ENCODE data around the gene KIF5A. TPM values are rescaled to one million over a fixed set of nuclear protein-coding genes. Genes with fewer than 3 reads are reported as not detected.
"Not testable (repeated sequence)": the region's sequence is repeated elsewhere in the genome, so short reads cannot be mapped to it uniquely, and the experiment has no call there.

The KIF5A gene
- polyA plus RNA-seq, 1 of the 3 experiments (the other 2 are of a cell fraction) = 6.2 TPM

GRCh38 chr12:57517187-57517586 lies 32.7 kb upstream of the KIF5A start:
- Histone ChIP-seq H3K9ac (no peak overlapping the region), H3F3A (replicated peaks; ENCODE audit: insufficient read depth) (peaks cover 62% of the 10 kb centered on the region), H3K4me1 (ENCODE audit: control insufficient read depth in 1 of 2, insufficient read depth in 2 of 2, low read depth in 1 of 2, low read length in 1 of 2) (peaks cover 26 to 35% of the 10 kb centered on the region in 2 experiments), H3K36me3 (replicated peaks in 1 of 2; ENCODE audit: control insufficient read depth in 1 of 2, insufficient read depth in 2 of 2, low read length in 1 of 2) (peaks cover 52 to 53% of the 10 kb centered on the region in 2 experiments), H3K27me3 (ENCODE audit: insufficient read depth) (no peaks in the 10 kb centered on the region), H3K9me3 (no peaks in the 10 kb centered on the region), H2AFZ (ENCODE audit: low read depth) (no peak overlapping the region), H3K4me3 (ENCODE audit: low read depth in 2 of 2, low read length in 1 of 2) (no peak overlapping the region), H3K9me2 (no peaks in the 10 kb centered on the region), H3K4me2 (peak overlapping the region; percentile 92; the same call in 1 of the 2 replicates), H4K20me1 (ENCODE audit: insufficient read depth) (peaks cover 41% of the 10 kb centered on the region), H3K27ac (ENCODE audit: low read depth in 2 of 2, low read length in 1 of 2) (peak overlapping the region; percentile 1 to 98; a peak in 2 of 4 replicates), H3K79me2 (ENCODE audit: insufficient read depth) (peaks cover 37% of the 10 kb centered on the region)
- TF ChIP-seq EP300 (IDR thresholded peaks at IDR 0.05; ENCODE audit: borderline replicate concordance in 1 of 2, low read depth in 1 of 2, low read length in 1 of 2) = no peak
- TF ChIP-seq RCOR1 (IDR thresholded peaks at IDR 0.05; ENCODE audit: low read length) = no peak
- TF ChIP-seq ELF1 (IDR thresholded peaks at IDR 0.05) = no peak
- TF ChIP-seq, protein P1, sequence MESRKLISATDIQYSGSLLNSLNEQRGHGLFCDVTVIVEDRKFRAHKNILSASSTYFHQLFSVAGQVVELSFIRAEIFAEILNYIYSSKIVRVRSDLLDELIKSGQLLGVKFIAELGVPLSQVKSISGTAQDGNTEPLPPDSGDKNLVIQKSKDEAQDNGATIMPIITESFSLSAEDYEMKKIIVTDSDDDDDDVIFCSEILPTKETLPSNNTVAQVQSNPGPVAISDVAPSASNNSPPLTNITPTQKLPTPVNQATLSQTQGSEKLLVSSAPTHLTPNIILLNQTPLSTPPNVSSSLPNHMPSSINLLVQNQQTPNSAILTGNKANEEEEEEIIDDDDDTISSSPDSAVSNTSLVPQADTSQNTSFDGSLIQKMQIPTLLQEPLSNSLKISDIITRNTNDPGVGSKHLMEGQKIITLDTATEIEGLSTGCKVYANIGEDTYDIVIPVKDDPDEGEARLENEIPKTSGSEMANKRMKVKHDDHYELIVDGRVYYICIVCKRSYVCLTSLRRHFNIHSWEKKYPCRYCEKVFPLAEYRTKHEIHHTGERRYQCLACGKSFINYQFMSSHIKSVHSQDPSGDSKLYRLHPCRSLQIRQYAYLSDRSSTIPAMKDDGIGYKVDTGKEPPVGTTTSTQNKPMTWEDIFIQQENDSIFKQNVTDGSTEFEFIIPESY (IDR thresholded peaks at IDR 0.05; ENCODE audit: borderline replicate concordance, low read depth) = no peak
- TF ChIP-seq MXI1 (IDR thresholded peaks at IDR 0.05; ENCODE audit: low read depth, low read length) = no peak
- peak; percentile 12; the same call in 1 of the 2 replicates for TF ChIP-seq TCF12 (IDR thresholded peaks at IDR 0.05)
- TF ChIP-seq, protein P2, sequence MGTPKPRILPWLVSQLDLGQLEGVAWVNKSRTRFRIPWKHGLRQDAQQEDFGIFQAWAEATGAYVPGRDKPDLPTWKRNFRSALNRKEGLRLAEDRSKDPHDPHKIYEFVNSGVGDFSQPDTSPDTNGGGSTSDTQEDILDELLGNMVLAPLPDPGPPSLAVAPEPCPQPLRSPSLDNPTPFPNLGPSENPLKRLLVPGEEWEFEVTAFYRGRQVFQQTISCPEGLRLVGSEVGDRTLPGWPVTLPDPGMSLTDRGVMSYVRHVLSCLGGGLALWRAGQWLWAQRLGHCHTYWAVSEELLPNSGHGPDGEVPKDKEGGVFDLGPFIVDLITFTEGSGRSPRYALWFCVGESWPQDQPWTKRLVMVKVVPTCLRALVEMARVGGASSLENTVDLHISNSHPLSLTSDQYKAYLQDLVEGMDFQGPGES (IDR thresholded peaks at IDR 0.05; ENCODE audit: low read depth, low read length) = no peak
- no peak for TF ChIP-seq YY1 (IDR thresholded peaks at IDR 0.05; ENCODE audit: low read depth)
- no peak for TF ChIP-seq FOSL2 (IDR thresholded peaks at IDR 0.05; ENCODE audit: borderline replicate concordance, low read depth)
- 0 out of 2 replicates have a peak, but pooled peaks have one; percentile 16 for TF ChIP-seq REST (IDR thresholded peaks at IDR 0.05; ENCODE audit: low read depth, low read length)
- no peak for TF ChIP-seq FOXM1 (IDR thresholded peaks at IDR 0.05; ENCODE audit: low read depth)
- TF ChIP-seq RXRA (IDR thresholded peaks at IDR 0.05; ENCODE audit: borderline replicate concordance, low read depth) = no peak
- TF ChIP-seq, protein P3, sequence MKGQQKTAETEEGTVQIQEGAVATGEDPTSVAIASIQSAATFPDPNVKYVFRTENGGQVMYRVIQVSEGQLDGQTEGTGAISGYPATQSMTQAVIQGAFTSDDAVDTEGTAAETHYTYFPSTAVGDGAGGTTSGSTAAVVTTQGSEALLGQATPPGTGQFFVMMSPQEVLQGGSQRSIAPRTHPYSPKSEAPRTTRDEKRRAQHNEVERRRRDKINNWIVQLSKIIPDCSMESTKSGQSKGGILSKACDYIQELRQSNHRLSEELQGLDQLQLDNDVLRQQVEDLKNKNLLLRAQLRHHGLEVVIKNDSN (IDR thresholded peaks at IDR 0.05; ENCODE audit: borderline replicate concordance, low read depth) = no peak
- no peak for TF ChIP-seq JUND (IDR thresholded peaks at IDR 0.05)
- no peak for DNase-seq
- POLR2A ChIA-PET = interaction anchor here (0.7 to 1.7 kb wide), 5 partner anchors 15 to 54 kb away, joined by 3 to 4 read pairs (median 4); no protein-coding TSS in a partner anchor
- CTCF ChIA-PET = interaction anchor here (0.6 to 1.4 kb wide), 5 partner anchors 17 to 64 kb away, joined by 3 read pairs; partner anchors contain the start of gene GLI1
- WGBS (ENCODE audit: low lambda C conversion rate) = 46% methylated on average over 1 of the region's 1 CpG

DNA sequence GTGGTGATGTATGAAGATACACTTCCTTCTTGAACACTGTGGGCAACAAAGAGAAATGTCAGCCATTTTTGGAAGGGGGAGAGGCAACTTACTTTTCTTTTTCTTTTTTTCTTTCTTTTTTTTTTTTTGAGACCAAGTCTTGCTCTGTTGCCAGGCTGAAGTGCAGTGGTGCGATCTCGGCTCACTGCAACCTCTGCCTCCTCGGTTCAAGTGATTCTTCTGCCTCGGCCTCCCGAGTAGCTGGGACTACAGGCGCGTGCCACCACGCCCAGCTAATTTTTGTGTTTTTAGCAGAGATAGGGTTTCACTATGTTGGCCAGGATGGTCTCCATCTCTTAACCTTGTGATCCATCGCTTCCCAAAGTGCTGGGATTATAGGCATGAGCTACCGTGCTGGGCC lies 32.1 kb upstream of the KIF5A start:
- DNase-seq; H3K9me2 ChIP-seq; H3K9ac ChIP-seq; H2AFZ ChIP-seq (ENCODE audit: low read depth); H3K9me3 ChIP-seq; H3K27me3 ChIP-seq (ENCODE audit: insufficient read depth): not testable (repeated sequence)
- Histone ChIP-seq H3F3A (replicated peaks; ENCODE audit: insufficient read depth) (peaks cover 60% of the 10 kb centered on the region), H3K79me2 (ENCODE audit: insufficient read depth) (peaks cover 37% of the 10 kb centered on the region), H3K4me2 (peak overlapping the region; percentile 92; the same call in 1 of the 2 replicates), H3K4me3 (ENCODE audit: low read depth in 2 of 2, low read length in 1 of 2) (peak overlapping the region in 1 of 2 experiments; percentile 72; a peak in 1 of 4 replicates), H4K20me1 (ENCODE audit: insufficient read depth) (peaks cover 41% of the 10 kb centered on the region), H3K36me3 (replicated peaks in 1 of 2; ENCODE audit: control insufficient read depth in 1 of 2, insufficient read depth in 2 of 2, low read length in 1 of 2) (peaks cover 47 to 49% of the 10 kb centered on the region in 2 experiments), H3K27ac (ENCODE audit: low read depth in 2 of 2, low read length in 1 of 2) (peak overlapping the region in 1 of 2 experiments; percentile 98; a peak in 2 of 4 replicates), H3K4me1 (ENCODE audit: control insufficient read depth in 1 of 2, insufficient read depth in 2 of 2, low read depth in 1 of 2, low read length in 1 of 2) (peaks cover 27 to 35% of the 10 kb centered on the region in 2 experiments)
- CTCF ChIA-PET = interaction anchor here (1.0 to 1.4 kb wide), 4 partner anchors 18 to 59 kb away, joined by 3 read pairs; partner anchors contain the start of gene GLI1
- WGBS (ENCODE audit: low lambda C conversion rate) = 94% methylated on average over 10 of the region's 10 CpGs
- POLR2A ChIA-PET = interaction anchor here (0.7 to 1.3 kb wide), 3 partner anchors 15 to 21 kb away, joined by 3 to 4 read pairs (median 4); no protein-coding TSS in a partner anchor
